GM19239 (cell line): Measurements from ENCODE around the gene BTN3A1.
A peak's percentile ranks its signal among the peaks of the same experiment; 100 is the strongest.
"Not testable (repeated sequence)": the region's sequence is repeated elsewhere in the genome, so short reads cannot be mapped to it uniquely, and the experiment has no call there.

Experiments
- DNase-seq: peaks from one replicate; pipeline ENCODE4 v3.0.0; 2011; ENCODE audit warnings: low spot score; ENCODE audit not compliant: insufficient read length
- FAIRE-seq: peaks from 2 replicates; lab custom pipeline; 2011; peaks lifted over from hg19 to GRCh38; lab: Jason Lieb, UNC

BTN3A1 gene

DNA sequence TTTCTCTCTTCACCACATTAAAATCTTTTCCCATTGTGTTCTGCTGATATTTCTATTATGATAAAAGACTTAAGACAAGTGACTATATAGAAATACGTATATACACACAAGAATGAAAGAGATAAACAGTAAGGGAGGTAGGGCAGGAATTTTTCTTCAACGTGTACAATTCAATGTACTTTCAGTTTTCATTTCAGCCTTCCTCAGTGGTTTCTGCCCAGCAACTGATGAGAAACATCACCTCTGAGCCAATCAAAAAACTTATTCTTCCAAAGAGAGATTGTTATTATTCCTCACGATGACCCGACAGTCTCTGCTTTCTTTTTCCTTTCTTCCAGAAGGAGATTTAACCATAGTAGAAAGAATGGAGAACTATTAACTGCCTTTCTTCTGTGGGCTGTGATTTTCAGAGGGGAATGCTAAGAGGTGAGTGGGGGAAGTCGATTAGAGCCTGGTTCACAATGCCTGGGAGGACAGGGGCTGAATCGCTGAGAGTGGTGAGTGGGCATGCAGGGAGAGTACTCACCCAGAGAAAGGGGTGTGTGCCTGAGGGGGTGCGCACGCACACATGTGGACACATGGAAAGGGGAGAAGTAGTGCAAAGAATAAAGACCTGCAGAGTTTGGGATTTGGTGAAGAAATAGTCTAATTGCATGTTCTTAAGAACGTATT lies at the start of gene BTN3A1:
Gene BTN3A1, plus strand, starts transcription at position 289 of the 672 bp plus-strand sequence. CDS start 3,289 bp downstream, outside the sequence.
- FAIRE-seq (peak; percentile 96), DNase-seq (peak; percentile 32)

DNA sequence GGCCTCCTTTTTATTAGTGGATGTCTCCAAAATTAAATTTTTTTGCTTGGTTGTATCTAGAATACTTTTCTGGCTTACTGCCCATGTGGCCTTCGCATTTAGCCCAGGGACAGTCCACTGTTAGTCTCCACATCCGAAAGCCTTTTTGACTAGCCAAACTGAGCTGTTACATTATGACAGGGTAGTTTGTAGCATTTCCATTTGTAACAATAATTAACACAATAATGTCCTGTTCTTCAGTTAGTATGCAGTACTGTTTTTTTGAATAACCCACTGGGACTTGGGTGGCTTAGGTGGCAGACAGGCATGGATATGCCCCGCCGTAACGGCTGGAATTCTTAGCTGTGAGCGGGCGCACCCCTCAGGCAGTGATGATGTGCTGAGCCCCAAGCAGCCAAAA lies 49.8 kb upstream of the BTN3A1 start:
- DNase-seq (no peak), FAIRE-seq (no peak)

DNA sequence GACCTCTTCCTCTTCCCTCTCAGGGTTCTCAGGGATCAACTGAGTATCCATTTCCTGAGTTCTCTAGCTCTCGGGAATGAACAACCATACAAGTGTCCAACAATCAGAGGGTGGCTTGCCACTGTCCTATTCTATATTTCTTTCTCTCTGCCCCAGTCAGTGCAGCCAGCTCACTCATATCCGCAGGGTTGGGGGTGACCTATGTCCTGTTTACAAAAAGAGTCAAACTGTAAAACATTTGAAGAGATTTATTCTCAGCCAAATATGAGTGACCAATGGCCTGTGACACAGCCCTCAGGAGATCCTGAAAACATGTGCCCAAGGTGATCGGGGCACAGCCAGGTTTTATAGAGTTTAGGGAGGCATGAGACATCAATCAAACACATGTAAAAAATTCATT lies 47.9 kb upstream of the BTN3A1 start:
- FAIRE-seq (no peak), DNase-seq (no peak)

DNA sequence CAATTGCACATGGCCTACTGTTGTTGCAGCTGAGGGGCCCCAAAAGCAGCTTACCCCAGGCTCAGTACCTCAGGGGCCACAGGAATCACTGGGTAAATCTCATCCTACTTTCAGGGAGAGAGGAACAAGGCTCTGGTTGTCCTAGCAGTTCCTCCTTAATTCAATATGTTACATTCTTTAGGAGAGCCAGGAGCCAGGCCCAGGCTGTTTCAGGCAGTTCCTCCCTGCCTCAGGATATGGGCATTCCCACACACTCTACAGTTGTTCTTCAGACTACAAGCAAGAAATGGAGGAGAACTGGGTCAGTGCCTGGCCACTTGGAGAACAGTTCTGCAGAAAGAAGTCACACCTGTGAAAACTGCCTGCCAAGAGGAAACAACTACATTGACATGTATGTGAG lies 46.7 kb upstream of the BTN3A1 start:
- FAIRE-seq = no peak
- DNase-seq = no peak

DNA sequence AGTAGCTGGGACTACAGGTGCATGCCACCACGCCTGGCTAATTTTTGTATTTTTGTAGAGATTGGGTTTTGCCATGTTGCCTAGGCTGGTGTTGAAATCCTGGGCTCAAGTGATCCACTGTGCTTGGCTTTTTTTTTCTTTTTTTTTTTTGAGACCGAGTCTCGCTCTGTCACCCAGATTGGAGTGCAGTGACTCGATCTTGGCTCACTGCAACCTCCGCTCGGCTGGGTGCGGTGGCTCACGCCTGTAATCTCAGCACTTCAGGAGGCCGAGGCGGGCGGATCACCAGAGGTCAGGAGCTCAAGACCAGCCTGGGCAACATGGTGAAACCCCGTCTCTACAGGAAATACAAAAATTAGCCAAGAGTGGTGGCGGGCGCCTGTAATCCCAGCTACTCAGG lies 44.5 kb upstream of the BTN3A1 start:
- FAIRE-seq, DNase-seq: not testable (repeated sequence)

DNA sequence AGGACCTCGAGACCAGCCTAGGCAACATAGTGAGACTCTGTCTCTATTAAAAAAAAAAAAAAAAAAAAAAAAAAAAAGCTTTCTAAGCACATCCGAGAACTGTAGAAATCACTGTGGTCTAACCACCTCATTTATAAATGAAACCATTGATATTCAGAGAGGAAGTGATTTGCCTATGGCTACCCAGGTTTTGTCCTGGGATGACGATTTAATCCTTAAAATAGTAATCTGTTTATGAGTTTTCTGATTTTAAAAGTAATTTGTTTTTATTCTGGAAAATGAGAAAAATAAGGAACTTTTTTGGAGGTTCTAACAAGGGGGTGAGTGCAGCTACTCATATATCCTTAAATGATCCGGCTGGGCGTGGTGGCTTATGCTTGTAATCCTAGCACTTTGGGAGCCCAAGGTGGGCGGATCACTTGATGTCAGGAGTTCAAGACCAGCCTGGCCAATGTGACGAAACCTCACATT lies 43.5 kb upstream of the BTN3A1 start:
- peak; percentile 86 for FAIRE-seq
- DNase-seq = no peak

DNA sequence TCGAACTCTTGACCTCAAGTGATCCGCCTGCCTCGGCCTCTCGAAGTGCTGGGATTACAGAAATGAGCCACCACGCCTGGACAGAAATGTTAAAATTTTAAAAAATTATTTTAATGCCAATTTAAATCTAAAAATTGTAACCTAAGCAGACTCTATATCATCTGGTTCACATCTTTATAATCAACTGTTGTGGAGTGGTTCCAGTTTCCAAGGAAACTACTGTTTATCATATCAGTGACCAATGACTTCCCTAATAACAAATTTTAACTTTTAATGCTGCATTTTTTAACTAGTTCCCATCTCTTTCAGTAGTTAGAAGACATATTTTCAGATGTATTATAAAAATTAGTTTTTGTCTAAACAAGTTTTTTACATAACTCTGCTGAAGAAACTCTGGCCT lies 42.3 kb upstream of the BTN3A1 start:
- FAIRE-seq = no peak

DNA sequence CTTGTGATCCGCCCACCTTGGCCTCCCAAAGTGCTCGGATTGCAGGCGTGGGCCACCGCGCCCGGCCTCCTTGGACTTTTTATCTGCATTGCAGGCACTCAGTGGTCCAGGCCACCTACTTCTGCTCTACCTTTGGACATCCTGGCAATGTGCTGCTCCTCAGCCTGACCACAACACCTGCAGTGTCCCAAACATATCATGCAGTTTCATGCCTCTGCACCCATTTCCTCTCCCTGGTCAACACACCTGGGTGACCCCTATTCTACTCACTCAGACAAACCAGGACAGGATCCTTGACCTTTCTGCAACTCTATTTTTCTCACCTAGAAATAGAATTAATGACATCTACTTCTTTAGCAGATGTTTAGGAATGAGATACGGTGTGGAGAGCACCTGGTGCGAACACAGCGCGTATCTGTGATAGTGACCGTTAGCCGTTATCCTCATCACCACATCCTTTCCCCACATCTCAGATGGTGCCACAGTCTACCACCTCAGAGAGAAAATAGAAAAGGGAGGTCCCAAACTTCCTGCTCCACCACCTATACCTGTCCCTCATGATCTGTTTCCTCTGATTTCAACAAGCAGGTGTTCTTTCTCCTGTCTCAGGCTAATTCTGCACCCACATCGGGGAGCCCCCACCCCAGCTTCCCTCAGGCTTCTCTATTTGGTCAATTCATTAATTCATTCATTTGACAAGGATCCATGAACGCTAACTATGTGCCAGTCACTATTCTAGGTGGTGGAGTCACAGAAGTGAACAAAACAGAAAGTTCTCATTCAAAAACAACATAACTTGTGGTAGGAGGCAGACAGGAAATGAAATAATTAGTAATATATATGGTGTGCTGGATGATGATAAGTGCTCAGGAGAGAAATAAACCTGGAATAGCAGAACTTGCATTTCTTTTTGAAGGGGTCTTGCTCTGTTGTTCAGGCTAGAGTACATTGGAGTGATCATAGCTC lies 41.3 kb upstream of the BTN3A1 start:
- FAIRE-seq (peak; percentile 93), DNase-seq (no peak)

More for the DNA sequence above, 42.3 kb upstream of the BTN3A1 start:
- DNase-seq = no peak

DNA sequence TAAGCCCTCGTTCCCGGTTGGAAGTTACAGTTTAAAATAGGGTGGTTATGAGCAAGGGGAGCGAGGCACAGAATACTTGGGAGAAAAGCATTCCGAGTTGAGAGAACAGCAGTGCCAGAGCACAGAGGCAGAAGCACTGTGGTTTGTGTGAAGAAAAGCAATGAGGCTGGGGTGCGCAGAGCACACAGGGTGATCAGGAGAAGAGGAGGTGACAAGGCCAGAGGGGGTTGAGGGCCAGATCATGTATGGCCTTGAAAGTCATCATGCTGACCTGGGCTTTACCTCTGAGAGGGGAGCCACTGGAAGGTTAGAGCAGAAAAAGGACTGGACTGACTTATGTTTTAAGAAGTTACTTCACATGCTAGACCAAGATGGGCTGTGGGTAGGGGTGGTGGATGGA lies 40.5 kb upstream of the BTN3A1 start:
- peak; percentile 31 for FAIRE-seq
- DNase-seq = no peak

DNA sequence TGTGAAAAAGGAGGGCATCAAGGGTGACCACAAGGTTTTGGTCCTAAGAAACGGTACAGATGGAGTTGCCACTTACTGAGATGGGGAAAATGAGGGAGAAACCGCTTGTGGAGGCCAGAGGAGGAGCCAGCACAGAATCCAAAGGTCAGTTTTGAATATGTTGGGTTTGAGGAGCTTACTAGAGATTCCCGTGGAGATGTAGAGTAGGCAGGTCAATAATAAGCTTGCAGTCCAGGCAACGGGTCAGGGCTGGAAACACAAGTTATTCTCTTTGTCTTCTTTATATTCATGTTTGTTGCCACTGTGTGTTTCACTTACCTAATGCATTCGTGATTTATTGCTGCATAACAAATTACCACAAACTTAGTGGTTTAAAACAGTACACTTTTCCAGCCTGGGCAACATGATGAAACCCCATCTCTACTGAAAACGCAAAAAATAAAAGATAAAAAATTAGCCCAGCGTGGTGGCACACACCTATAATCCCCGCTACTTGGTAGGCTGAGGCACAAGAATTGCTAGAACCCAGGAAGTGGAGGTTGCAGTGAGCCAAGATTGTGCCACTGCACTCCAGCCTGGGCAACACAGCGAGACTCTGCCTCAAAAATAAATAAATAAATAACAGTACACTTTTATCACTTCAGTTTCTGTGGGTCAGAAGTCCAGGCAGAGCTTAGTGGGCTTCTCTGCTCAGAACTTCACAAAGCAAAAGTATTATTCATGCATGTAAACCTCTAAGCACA lies 39.8 kb upstream of the BTN3A1 start:
- DNase-seq (no peak), FAIRE-seq (no peak)

DNA sequence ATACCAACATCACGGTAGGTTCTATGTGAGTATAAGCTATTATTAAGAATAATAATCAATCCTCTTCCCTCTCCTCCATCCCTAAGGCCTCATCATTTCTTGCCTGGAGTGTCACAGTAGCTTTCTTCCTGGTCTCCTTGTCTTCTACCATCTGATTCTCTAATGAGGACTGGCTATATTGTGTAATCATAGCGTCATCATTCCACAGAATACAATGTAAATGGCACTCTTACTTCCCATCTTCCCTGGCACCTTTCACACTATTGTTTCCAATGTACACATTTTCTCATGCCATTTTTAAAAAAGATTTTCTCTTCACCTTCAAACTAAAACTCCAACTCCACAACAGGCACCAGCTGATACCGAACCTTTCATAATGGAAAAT lies 39.2 kb upstream of the BTN3A1 start:
- no peak for FAIRE-seq

DNA sequence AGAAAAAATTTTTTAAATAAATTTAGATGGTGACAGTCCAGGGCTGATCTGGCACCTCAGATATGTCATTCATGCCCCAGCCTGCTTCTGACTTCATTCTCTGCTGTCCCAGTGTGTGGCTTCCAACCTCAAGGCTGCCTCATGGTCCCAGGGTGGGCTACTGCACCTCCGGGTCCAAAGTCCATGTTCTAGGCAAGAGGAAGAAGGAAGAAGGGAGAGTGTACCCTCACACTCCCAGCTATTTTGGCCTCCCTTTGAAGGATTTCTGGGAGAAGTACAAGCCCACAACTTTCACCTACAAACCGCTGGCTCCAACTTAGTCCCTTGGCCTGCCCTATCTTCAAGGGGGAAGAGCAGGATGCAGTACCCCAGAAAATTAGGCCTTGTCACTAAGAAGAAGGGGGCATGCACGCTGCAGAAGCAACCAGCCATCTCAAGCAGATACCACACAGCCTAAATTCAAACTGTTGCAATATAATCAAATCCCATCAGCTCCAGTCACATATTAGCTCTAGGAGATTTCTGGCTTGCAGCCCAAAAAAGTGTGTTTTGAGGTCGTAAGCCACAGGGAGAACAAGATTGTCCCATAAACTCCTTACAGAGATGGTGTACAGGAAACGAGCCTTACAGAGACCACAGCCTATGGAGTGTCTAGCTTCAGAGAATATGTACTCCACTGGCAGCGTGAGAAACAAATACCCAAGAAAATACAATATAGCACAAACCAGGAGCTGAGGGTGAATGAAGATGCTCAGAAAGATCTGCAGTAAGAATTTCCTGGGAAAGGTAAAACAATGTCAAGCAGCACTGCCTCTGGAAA lies 38.0 kb upstream of the BTN3A1 start:
- no peak for DNase-seq
- no peak for FAIRE-seq

More for the DNA sequence above, 39.2 kb upstream of the BTN3A1 start:
- no peak for DNase-seq

DNA sequence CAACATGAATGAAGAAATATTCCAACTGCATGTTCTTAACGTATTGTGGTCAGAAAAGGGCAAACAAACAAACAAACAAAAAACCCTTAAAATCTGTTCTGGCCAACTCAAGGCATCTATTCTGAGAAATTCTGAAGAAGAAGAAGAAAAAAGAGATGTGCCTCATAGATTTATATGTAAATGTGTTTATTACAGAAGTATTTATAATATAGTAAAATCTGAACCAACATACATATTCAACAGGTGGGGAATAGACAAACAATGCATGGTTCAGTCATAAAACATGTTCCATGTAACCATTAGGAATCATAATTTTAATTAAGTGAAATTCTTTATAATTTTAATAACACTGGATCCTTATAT lies 36.5 kb upstream of the BTN3A1 start:
- FAIRE-seq (peak; percentile 64), DNase-seq (no peak)

DNA sequence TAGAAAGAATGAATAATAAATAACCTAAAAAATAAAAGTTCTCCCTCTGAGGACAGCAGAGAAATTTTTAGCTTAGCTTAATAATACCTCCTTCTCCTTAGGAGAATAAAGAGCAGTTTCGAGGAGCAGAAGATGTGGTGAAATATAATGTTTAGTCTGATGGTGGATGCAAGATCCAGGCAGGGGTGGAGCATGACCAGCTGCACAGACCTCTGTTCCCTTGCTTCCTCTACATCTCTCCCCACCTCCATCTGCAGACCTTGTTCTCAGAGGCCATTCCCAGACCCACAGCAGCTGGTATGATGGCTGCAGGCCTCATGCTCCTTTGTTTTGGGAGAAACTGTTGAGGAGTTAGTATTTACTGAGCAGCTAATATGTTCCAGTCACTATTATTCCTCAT lies 35.6 kb upstream of the BTN3A1 start:
- no peak for DNase-seq
- FAIRE-seq = no peak

DNA sequence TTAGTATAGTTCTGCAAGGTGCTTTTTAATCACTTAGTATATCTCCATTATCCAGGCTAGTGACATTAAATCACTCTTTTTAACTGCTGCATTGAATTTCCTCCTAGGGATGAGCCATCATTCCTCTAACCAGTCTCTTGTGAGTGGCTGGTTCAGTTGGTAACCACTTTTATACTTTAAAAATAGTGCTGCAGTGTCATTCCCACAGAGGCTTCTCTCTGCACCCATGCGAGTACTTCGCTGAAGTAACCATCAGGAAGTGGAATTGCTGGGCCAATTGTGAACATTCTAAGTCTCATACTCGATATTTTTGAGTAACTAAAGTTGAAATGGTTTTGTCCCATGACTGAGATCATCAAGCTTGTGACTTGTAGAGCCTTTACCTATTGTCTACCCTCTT lies 35.0 kb upstream of the BTN3A1 start:
- DNase-seq = no peak
- FAIRE-seq = peak; percentile 64

DNA sequence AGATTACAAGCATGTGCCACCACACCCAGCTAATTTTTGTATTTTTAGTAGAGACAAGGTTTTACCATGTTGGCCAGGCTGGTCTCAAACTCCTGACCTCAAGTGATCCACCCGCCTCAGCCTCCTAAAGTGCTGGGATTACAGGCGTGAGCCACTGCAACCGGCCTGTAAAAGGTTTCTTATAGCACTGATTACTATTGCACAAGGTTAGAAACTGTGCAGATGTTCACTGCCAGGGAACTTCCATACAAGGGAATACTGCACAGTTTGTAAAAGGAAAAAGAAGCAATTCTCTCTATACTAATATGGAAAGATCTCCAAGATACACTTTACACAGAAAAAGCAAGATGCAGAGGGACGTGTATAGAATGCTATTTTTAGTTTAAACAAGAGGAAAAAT lies 30.3 kb upstream of the BTN3A1 start:
- not testable (repeated sequence) for DNase-seq, FAIRE-seq

DNA sequence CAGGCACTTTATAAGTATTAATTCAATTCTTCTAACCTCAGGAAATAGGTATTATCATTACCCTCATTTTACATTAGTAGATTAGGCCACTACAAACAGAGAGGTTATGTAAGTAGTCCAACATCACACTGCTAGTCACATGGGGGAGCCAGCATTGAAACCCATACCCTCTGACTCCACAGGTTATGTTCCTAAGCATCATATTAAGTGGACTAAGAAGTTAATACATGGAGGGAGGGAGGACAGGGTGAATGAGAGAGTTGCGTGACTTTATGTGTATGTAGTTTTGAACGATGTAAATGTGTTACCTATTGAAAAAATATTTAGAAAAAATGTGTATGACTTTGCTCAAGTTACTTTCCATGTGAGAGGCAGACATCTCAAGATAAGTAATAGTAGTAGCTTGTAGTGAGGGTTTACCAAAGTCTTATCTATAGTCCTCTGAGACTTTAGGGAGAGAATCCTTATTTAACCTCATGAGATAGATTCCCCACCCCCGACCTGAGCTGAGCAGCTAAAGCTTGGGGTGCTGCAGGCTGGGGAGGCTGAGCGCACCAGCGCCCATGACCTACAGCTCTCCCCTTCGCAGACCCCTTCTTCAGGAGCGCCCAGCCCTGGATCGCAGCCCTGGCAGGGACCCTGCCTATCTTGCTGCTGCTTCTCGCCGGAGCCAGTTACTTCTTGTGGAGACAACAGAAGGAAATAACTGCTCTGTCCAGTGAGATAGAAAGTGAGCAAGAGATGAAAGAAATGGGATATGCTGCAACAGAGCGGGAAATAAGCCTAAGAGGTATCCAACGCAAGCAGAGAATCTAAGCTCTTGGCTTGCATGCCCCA lies 29.5 kb upstream of the BTN3A1 start:
- FAIRE-seq (no peak), DNase-seq (no peak)

DNA sequence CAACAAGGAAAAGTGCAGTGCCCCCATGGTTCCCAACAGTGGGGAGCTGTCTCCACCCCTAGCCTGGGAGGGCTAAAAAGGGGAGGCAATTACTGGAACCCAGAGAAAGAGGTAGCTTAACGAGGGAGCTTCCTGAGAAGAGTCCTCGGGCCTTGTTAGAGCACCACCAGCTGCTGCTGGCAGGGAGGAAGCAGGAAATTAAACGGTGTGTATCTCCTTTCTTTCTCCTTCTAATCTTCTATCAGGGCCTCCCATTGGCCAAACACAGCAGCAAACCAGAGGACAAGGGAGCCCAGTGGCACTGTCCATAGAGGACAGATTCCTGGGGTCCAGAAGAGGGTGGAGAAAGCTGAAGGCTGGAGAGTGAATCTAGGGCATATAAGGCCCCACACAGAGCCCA lies 26.8 kb upstream of the BTN3A1 start:
- DNase-seq = no peak
- FAIRE-seq = no peak

DNA sequence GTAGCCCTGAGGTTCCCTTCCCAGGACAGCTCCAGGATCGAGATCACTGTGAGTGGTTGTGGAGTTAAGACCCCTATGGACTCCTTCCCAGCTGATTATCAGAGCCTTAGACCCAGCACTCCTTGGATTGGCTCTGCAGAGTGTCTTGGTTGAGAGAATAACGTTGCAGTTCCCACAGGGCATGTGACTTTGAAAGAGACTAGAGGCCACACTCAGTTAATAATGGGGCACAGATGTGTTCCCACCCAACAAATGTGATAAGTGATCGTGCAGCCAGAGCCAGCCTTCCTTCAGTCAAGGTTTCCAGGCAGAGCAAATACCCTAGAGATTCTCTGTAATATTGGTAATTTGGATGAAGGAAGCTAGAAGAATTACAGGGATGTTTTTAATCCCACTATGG lies 24.4 kb upstream of the BTN3A1 start:
- DNase-seq (no peak), FAIRE-seq (no peak)
